OCI-LY1 (cell line): Measurements from ENCODE around the gene SH2B3.
"Not testable (repeated sequence)": the region's sequence is repeated elsewhere in the genome, so short reads cannot be mapped to it uniquely, and the experiment has no call there.

Experiments
- H2AFZ ChIP-seq: fragments of 200-600 bp; sonication (generic), shearing (Covaris generic); 2 replicates; pipeline ENCODE4 v1.6.0; 2014; ENCODE audit warnings: antibody characterized with exemption, mild to moderate bottlenecking, low read length
- H3F3A ChIP-seq: fragments of 200-600 bp; sonication (generic), shearing (Covaris generic); 2 replicates; pipeline ENCODE4 v1.6.0; 2014; ENCODE audit warnings: mild to moderate bottlenecking, antibody characterized with exemption, low read length, moderate library complexity; ENCODE audit not compliant: insufficient read depth
- H3K27ac ChIP-seq: fragments of 200-600 bp; sonication (generic); 2 replicates; pipeline ENCODE4 v1.5.1; 2014; ENCODE audit warnings: low read length, mixed run types, mild to moderate bottlenecking, low read depth; ENCODE audit not compliant: poor library complexity, severe bottlenecking
- H3K27me3 ChIP-seq: fragments of 200-600 bp; sonication (generic); 2 replicates; pipeline ENCODE4 v1.6.0; 2014; ENCODE audit warnings: antibody characterized with exemption, mild to moderate bottlenecking, low read length, moderate library complexity; ENCODE audit not compliant: insufficient read depth
- H3K36me3 ChIP-seq: fragments of 200-600 bp; sonication (generic); 2 replicates; pipeline ENCODE4 v1.6.1; 2014; ENCODE audit warnings: mild to moderate bottlenecking, antibody characterized with exemption, low read length, moderate library complexity, mixed read lengths; ENCODE audit not compliant: insufficient read depth
- H3K4me1 ChIP-seq: fragments of 200-600 bp; sonication (generic); 2 replicates; pipeline ENCODE4 v1.5.1; 2014; ENCODE audit warnings: mild to moderate bottlenecking, low read length, moderate library complexity; ENCODE audit not compliant: insufficient read depth, severe bottlenecking
- H3K4me2 ChIP-seq: fragments of 200-600 bp; sonication (generic), shearing (Covaris generic); 2 replicates; pipeline ENCODE4 v1.6.1; 2014; ENCODE audit warnings: low read length
- H3K4me3 ChIP-seq: fragments of 200-600 bp; sonication (generic); 2 replicates; pipeline ENCODE4 v1.5.1; 2014; ENCODE audit warnings: low read length, low read depth, mild to moderate bottlenecking, mixed read lengths; ENCODE audit not compliant: poor library complexity, severe bottlenecking
- H3K79me2 ChIP-seq: fragments of 200-600 bp; shearing (Covaris generic); 2 replicates; pipeline ENCODE4 v1.6.1; 2016; ENCODE audit warnings: mixed run types, low read length, mixed read lengths; ENCODE audit not compliant: insufficient read depth
- H3K9ac ChIP-seq: fragments of 200-600 bp; sonication (generic), shearing (Covaris generic); 2 replicates; pipeline ENCODE4 v1.6.1; 2014; ENCODE audit warnings: mild to moderate bottlenecking, low read length, mixed read lengths
- H3K9me2 ChIP-seq: fragments of 200-600 bp; sonication (generic), shearing (Covaris generic); 2 replicates; pipeline ENCODE4 v1.6.1; 2014; ENCODE audit warnings: low read depth, mild to moderate bottlenecking, low read length, mixed read lengths
- H3K9me3 ChIP-seq: fragments of 200-600 bp; shearing (Covaris generic); 2 replicates; pipeline ENCODE4 v1.6.1; 2014; ENCODE audit warnings: low read length, mixed read lengths
- H4K20me1 ChIP-seq: fragments of 200-600 bp; sonication (generic), shearing (Covaris generic); 2 replicates; pipeline ENCODE4 v1.6.0; 2016; ENCODE audit warnings: mild to moderate bottlenecking, low read length; ENCODE audit not compliant: insufficient read depth
- CTCF ChIP-seq: fragments of 200-600 bp; sonication (generic), shearing (Covaris generic); IDR thresholded peaks from 2 replicates; pipeline ENCODE4 v1.5.1; 2017; ENCODE audit warnings: mild to moderate bottlenecking, antibody characterized with exemption, low read length, moderate library complexity, mixed read lengths
- EZH2 ChIP-seq: fragments of 200-600 bp; sonication (generic), shearing (Covaris generic); IDR thresholded peaks from 2 replicates; pipeline ENCODE4 v1.8.0; 2017; ENCODE audit warnings: borderline replicate concordance, mixed run types, mild to moderate bottlenecking, antibody characterized with exemption, low read length, moderate library complexity, mixed read lengths

The SH2B3 gene

GRCh38 chr12:111488271-111488670, 82.5 kb downstream of the SH2B3 start:
- Histone ChIP-seq H4K20me1 (no peaks in the 10 kb centered on the region), H3K9me3 (no peaks in the 10 kb centered on the region), H3K9ac (no peak overlapping the region), H3K4me2 (no peak overlapping the region), H3K9me2 (no peaks in the 10 kb centered on the region), H3K27me3 (no peaks in the 10 kb centered on the region), H3K27ac (no peak overlapping the region), H3K4me3 (no peak overlapping the region), H2AFZ (no peak overlapping the region), H3K79me2 (no peaks in the 10 kb centered on the region), H3K36me3 (peaks cover 32% of the 10 kb centered on the region), H3K4me1 (no peaks in the 10 kb centered on the region), H3F3A (no peaks in the 10 kb centered on the region)
- TF ChIP-seq EZH2 (no peak), CTCF (no peak)

GRCh38 chr12:111488798-111489197, 83.1 kb downstream of the SH2B3 start:
- no peaks in the 10 kb centered on the region for H3F3A ChIP-seq
- H2AFZ ChIP-seq: no peak overlapping the region
- peaks cover 29% of the 10 kb centered on the region for H3K36me3 ChIP-seq
- H3K27ac ChIP-seq: no peak overlapping the region
- H3K4me1 ChIP-seq: no peaks in the 10 kb centered on the region
- TF ChIP-seq CTCF: no peak
- TF ChIP-seq EZH2: no peak
- no peaks in the 10 kb centered on the region for H3K79me2 ChIP-seq
- no peak overlapping the region for H3K9ac ChIP-seq
- H3K27me3 ChIP-seq: no peaks in the 10 kb centered on the region
- no peak overlapping the region for H3K4me2 ChIP-seq
- no peak overlapping the region for H3K4me3 ChIP-seq
- H3K9me2 ChIP-seq: no peaks in the 10 kb centered on the region
- no peaks in the 10 kb centered on the region for H3K9me3 ChIP-seq
- no peaks in the 10 kb centered on the region for H4K20me1 ChIP-seq

- H3K79me2 ChIP-seq, H4K20me1 ChIP-seq, H3K4me3 ChIP-seq, H3K27ac ChIP-seq, H3K9me2 ChIP-seq, H3K4me2 ChIP-seq, H3K4me1 ChIP-seq, H3K9me3 ChIP-seq, H3F3A ChIP-seq, H3K9ac ChIP-seq, H3K27me3 ChIP-seq, H2AFZ ChIP-seq: not testable (repeated sequence)
- H3K36me3 ChIP-seq: peaks cover 18% of the 10 kb centered on the region
Observed at GRCh38 chr12:111492979-111493378, 87.3 kb downstream of the SH2B3 start.

- Histone ChIP-seq H3K4me2 (no peak overlapping the region), H3K9ac (no peak overlapping the region), H3K4me3 (no peak overlapping the region), H3K9me3 (no peaks in the 10 kb centered on the region), H3K36me3 (peaks cover 13% of the 10 kb centered on the region), H3F3A (no peaks in the 10 kb centered on the region), H3K4me1 (no peaks in the 10 kb centered on the region), H2AFZ (no peak overlapping the region), H3K27ac (no peak overlapping the region), H3K9me2 (no peaks in the 10 kb centered on the region), H4K20me1 (no peaks in the 10 kb centered on the region), H3K27me3 (no peaks in the 10 kb centered on the region), H3K79me2 (no peaks in the 10 kb centered on the region)
- TF ChIP-seq CTCF: no peak
- no peak for TF ChIP-seq EZH2
Observed at GRCh38 chr12:111494676-111495075, 89.0 kb downstream of the SH2B3 start.
